ENCODE measurements around the gene RBP5. TPM values are rescaled to one million over a fixed set of nuclear protein-coding genes. Genes with fewer than 3 reads are reported as not detected.

The RBP5 gene
- total and polyA plus RNA-seq, 2 donors (not counting 1 experiment from before 2014, with no cell fraction given) = 1.1 TPM; not detected in 1

DNA sequence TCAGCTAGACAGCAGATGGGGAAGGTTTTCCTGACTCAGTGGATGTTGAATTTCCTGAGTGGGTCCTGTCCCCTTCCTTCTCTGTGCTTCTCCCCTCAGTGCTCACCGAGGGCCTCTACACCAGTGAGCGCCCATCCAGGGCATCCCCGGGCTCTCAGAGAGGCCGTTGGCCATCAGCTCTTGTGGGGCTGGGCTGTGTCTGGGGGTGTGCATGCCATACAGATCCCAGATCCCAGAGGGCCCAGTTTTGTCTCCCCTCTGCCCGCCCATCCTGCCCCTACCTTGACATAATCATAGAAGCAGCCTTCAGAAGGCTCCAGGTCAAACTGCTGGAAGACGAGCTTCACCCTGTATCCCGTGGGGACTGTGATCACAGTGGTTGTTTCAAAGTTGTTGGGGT lies 37.5 kb downstream of the RBP5 start:
- peaks cover 9% of the 10 kb centered on the region for H3K4me1 Mint-ChIP-seq
- peaks cover 4% of the 10 kb centered on the region for H3K27me3 Mint-ChIP-seq
- Histone ChIP-seq H3K4me3 (ENCODE audit: control extremely low read depth in 1 of 5, extremely low read depth in 1 of 5, insufficient read depth in 1 of 5, low read depth in 2 of 5, low read length in 4 of 5) (no peak overlapping the region), H3K27ac (ENCODE audit: low read length in 2 of 2) (no peak overlapping the region), H3K4me1 (ENCODE audit: control insufficient read depth in 2 of 2, insufficient read depth in 2 of 2, low read length in 2 of 2) (peaks cover 0 to 12% of the 10 kb centered on the region in 2 donors), H4K20me1 (ENCODE audit: control insufficient read depth, insufficient read depth, low read length, poor library complexity, severe bottlenecking) (no peaks in the 10 kb centered on the region), H3K9ac (ENCODE audit: low read length) (no peak overlapping the region), H2AFZ (ENCODE audit: insufficient read depth, low read depth, low read length, poor library complexity, severe bottlenecking) (no peak overlapping the region), H3K36me3 (replicated peaks in 1 of 2; ENCODE audit: control extremely low read depth in 1 of 2, control insufficient read depth in 1 of 2, extremely low read depth in 1 of 2, insufficient read depth in 2 of 2, low read length in 1 of 2) (no peaks in the 10 kb centered on the region), H3K79me2 (ENCODE audit: control insufficient read depth, insufficient read depth, low read length) (no peaks in the 10 kb centered on the region), H3K4me2 (replicated peaks; ENCODE audit: low read depth, low read length, poor library complexity, severe bottlenecking) (no peak overlapping the region), H3K27me3 (replicated peaks in 1 of 4; ENCODE audit: control extremely low read depth in 1 of 4, control insufficient read depth in 3 of 4, insufficient read depth in 4 of 4, low read length in 3 of 4) (peaks cover 0 to 3% (median 0%) of the 10 kb centered on the region in 4 experiments), H3K9me3 (ENCODE audit: control extremely low read depth in 1 of 3, control insufficient read depth in 2 of 3, insufficient read depth in 1 of 3, low read length in 2 of 3) (no peaks in the 10 kb centered on the region)
- 100% methylated on average over 2 of the region's 7 CpGs for WGBS (ENCODE audit: insufficient coverage)
- ChIA-PET CTCF (interaction anchor here (0.5 to 2.7 kb wide), 9 partner anchors 16 to 221 kb away, joined by 3 to 12 read pairs (median 3); partner anchors contain the start of genes C12orf57, LPCAT3 and RNU7-1), POLR2A (interaction anchor here (0.6 kb wide), 1 partner anchor 50 kb away, joined by 4 read pairs; no protein-coding TSS in a partner anchor)
- intact Hi-C loops (cut with micrococcal nuclease) = loop anchor here (5.0 kb wide), 1 partner anchor 74 kb away; the partner anchor contains the start of gene LPCAT3
- no peak overlapping the region for H3K4me3 Mint-ChIP-seq
- ATAC-seq (ENCODE audit: low read depth) = no peak
- no peaks in the 10 kb centered on the region for H3K9me3 Mint-ChIP-seq (ENCODE audit: insufficient read depth)
- no peak for DNase-seq
- TF ChIP-seq, protein P1, sequence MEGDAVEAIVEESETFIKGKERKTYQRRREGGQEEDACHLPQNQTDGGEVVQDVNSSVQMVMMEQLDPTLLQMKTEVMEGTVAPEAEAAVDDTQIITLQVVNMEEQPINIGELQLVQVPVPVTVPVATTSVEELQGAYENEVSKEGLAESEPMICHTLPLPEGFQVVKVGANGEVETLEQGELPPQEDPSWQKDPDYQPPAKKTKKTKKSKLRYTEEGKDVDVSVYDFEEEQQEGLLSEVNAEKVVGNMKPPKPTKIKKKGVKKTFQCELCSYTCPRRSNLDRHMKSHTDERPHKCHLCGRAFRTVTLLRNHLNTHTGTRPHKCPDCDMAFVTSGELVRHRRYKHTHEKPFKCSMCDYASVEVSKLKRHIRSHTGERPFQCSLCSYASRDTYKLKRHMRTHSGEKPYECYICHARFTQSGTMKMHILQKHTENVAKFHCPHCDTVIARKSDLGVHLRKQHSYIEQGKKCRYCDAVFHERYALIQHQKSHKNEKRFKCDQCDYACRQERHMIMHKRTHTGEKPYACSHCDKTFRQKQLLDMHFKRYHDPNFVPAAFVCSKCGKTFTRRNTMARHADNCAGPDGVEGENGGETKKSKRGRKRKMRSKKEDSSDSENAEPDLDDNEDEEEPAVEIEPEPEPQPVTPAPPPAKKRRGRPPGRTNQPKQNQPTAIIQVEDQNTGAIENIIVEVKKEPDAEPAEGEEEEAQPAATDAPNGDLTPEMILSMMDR (IDR thresholded peaks at IDR 0.05) = no peak
- no peak for TF ChIP-seq EZH2 (IDR thresholded peaks at IDR 0.05; ENCODE audit: borderline replicate concordance, insufficient read depth, low read depth, low read length, poor library complexity, severe bottlenecking)
- H3K27ac Mint-ChIP-seq = no peak overlapping the region

DNA sequence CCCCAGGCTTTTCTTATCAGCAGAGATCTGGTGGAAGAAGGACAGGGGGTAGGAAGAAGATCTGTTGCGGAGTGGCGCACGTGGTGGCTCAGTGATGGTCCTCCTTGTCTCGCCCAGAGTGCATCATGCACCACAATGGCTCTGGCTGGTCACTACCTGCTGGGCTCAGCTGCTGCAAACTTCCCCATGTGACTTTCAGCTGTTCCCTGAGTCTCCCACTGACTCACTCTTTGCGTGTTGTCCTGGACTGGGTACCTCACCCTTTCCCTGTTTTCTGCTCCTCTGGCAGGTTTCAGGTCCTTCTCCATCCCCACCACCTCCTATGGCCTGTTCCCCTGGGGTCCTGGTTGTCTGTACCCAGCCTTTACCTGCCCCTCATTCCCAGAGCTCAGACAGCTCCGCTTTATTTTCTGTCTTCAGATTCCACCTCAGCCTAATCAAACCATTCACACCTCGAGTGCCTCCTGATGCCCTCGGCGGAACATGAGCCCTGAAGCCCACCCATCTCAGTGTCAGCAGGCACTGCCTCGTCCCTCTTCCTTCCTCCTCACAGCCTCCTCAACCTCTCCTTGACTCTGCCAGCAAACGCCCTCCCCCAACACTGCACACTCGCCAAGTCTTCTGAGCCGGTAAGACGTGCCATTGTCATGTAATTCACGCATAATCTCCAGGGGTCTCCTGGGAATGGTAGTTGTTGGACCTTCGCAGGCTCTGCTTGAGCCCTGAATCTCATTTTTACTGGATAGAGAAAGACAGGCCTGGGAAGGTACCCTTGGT lies 38.3 kb downstream of the RBP5 start:
- Histone ChIP-seq H3K4me1 (ENCODE audit: control insufficient read depth in 2 of 2, insufficient read depth in 2 of 2, low read length in 2 of 2) (peaks cover 0 to 12% of the 10 kb centered on the region in 2 donors), H4K20me1 (ENCODE audit: control insufficient read depth, insufficient read depth, low read length, poor library complexity, severe bottlenecking) (no peaks in the 10 kb centered on the region), H3K4me3 (ENCODE audit: control extremely low read depth in 1 of 5, extremely low read depth in 1 of 5, insufficient read depth in 1 of 5, low read depth in 2 of 5, low read length in 4 of 5) (no peak overlapping the region), H3K27me3 (replicated peaks in 1 of 4; ENCODE audit: control extremely low read depth in 1 of 4, control insufficient read depth in 3 of 4, insufficient read depth in 4 of 4, low read length in 3 of 4) (peaks cover 0 to 3% (median 0%) of the 10 kb centered on the region in 4 experiments), H3K9me3 (ENCODE audit: control extremely low read depth in 1 of 3, control insufficient read depth in 2 of 3, insufficient read depth in 1 of 3, low read length in 2 of 3) (no peaks in the 10 kb centered on the region), H3K79me2 (ENCODE audit: control insufficient read depth, insufficient read depth, low read length) (no peaks in the 10 kb centered on the region), H3K36me3 (replicated peaks in 1 of 2; ENCODE audit: control extremely low read depth in 1 of 2, control insufficient read depth in 1 of 2, extremely low read depth in 1 of 2, insufficient read depth in 2 of 2, low read length in 1 of 2) (no peaks in the 10 kb centered on the region), H3K4me2 (replicated peaks; ENCODE audit: low read depth, low read length, poor library complexity, severe bottlenecking) (no peak overlapping the region), H2AFZ (ENCODE audit: insufficient read depth, low read depth, low read length, poor library complexity, severe bottlenecking) (no peak overlapping the region), H3K9ac (ENCODE audit: low read length) (no peak overlapping the region), H3K27ac (ENCODE audit: low read length in 2 of 2) (no peak overlapping the region)
- 88% methylated on average over 12 of the region's 16 CpGs for WGBS (ENCODE audit: insufficient coverage)
- Mint-ChIP-seq H3K4me3 (no peak overlapping the region), H3K4me1 (peaks cover 9% of the 10 kb centered on the region), H3K9me3 (ENCODE audit: insufficient read depth) (no peaks in the 10 kb centered on the region), H3K27ac (no peak overlapping the region), H3K27me3 (peaks cover 4% of the 10 kb centered on the region)
- no peak for DNase-seq
- ChIA-PET POLR2A (no interaction called here), CTCF (interaction anchor here (0.6 to 2.7 kb wide), 10 partner anchors 17 to 221 kb away, joined by 3 to 12 read pairs (median 3); partner anchors contain the start of genes C12orf57, LPCAT3 and RNU7-1)
- ATAC-seq (ENCODE audit: low read depth) = no peak
- TF ChIP-seq, protein P1 (IDR thresholded peaks at IDR 0.05) = no peak
- no peak for TF ChIP-seq EZH2 (IDR thresholded peaks at IDR 0.05; ENCODE audit: borderline replicate concordance, insufficient read depth, low read depth, low read length, poor library complexity, severe bottlenecking)
- intact Hi-C loops (cut with micrococcal nuclease) = loop anchor here (5.0 kb wide), 1 partner anchor 73 kb away; the partner anchor contains the start of gene LPCAT3
